ENCODE measurements around the gene PFKM.

The PFKM gene

GRCh38 chr12:48191096-48191495 lies 71.9 kb downstream of the PFKM start:
- no peak for ATAC-seq (replicated peaks)

DNA sequence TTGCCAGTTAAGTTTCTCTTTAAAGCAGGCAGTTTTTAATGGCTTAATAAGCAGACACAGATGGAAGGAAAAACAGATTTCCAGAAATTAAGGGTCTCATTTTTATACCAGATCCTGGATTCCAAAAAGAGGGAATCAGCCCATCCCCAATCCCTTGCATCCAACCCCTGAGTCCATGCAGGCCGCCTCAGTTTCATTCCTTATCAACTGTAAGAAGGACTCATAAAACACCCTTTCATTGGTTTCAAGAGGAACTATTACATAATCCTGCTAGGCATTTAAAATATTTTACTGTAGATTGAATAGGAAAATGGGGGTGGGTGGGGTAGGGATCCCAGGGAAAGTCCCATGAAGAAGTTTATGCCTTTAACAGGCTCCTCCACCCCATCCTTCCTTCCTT lies 73.7 kb downstream of the PFKM start:
- H3K4me1 Mint-ChIP-seq (ENCODE audit: low read depth in 2 of 2) = peaks cover 2 to 5% of the 10 kb centered on the region in 2 donors
- H3K9me3 Mint-ChIP-seq = no peaks in the 10 kb centered on the region
- no peak overlapping the region for H3K27ac Mint-ChIP-seq
- peaks cover 5% of the 10 kb centered on the region for H3K36me3 Mint-ChIP-seq (ENCODE audit: insufficient read depth)
- H3K4me3 Mint-ChIP-seq = no peak overlapping the region
- H3K27me3 Mint-ChIP-seq = peaks cover 30 to 33% of the 10 kb centered on the region in 2 donors
- DNase-seq (no peak), ATAC-seq (replicated peaks) (no peak)

More at GRCh38 chr12:48191096-48191495, 71.9 kb downstream of the PFKM start:
- Mint-ChIP-seq H3K4me3 (no peak overlapping the region), H3K4me1 (ENCODE audit: low read depth in 2 of 2) (no peaks in the 10 kb centered on the region), H3K36me3 (ENCODE audit: insufficient read depth) (no peaks in the 10 kb centered on the region), H3K27ac (no peak overlapping the region), H3K27me3 (peaks cover 31 to 35% of the 10 kb centered on the region in 2 donors), H3K9me3 (no peaks in the 10 kb centered on the region)
- DNase-seq = no peak

GRCh38 chr12:48193623-48194022 lies 74.5 kb downstream of the PFKM start:
- H3K4me3 Mint-ChIP-seq = no peak overlapping the region
- peaks cover 11% of the 10 kb centered on the region for H3K36me3 Mint-ChIP-seq (ENCODE audit: insufficient read depth)

GRCh38 chr12:48194799-48195201 lies 75.6 kb downstream of the PFKM start:
- ATAC-seq (replicated peaks) (no peak), DNase-seq (no peak)
- H3K27me3 Mint-ChIP-seq = peaks cover 30 to 32% of the 10 kb centered on the region in 2 donors
- H3K27ac Mint-ChIP-seq = no peak overlapping the region
- peaks cover 7 to 10% of the 10 kb centered on the region in 2 donors for H3K4me1 Mint-ChIP-seq (ENCODE audit: low read depth in 2 of 2)
- no peaks in the 10 kb centered on the region for H3K9me3 Mint-ChIP-seq
- no peak overlapping the region for H3K4me3 Mint-ChIP-seq
- H3K36me3 Mint-ChIP-seq (ENCODE audit: insufficient read depth) = peaks cover 17% of the 10 kb centered on the region

More at GRCh38 chr12:48193623-48194022, 74.5 kb downstream of the PFKM start:
- no peak overlapping the region for H3K27ac Mint-ChIP-seq
- no peak for ATAC-seq (replicated peaks)
- peaks cover 30 to 33% of the 10 kb centered on the region in 2 donors for H3K27me3 Mint-ChIP-seq
- no peaks in the 10 kb centered on the region for H3K9me3 Mint-ChIP-seq
- H3K4me1 Mint-ChIP-seq (ENCODE audit: low read depth in 2 of 2) = peaks cover 2 to 5% of the 10 kb centered on the region in 2 donors
- DNase-seq = no peak

Data from effector memory CD8-positive, alpha-beta T cell (primary cell).